PC-3 (cell line): ENCODE results near the gene PLA2G4A. TPM values are rescaled to one million over a fixed set of nuclear protein-coding genes. Genes with fewer than 3 reads are reported as not detected.
"Not testable (repeated sequence)": the region's sequence is repeated elsewhere in the genome, so short reads cannot be mapped to it uniquely, and the experiment has no call there.

ENCODE experiments used
- ATAC-seq: fragments of 200-7000 bp; cut with Tn5 transposase; 2 replicates; pipeline ENCODE4 v1.9.1; 2020; ENCODE audit warnings: mild to moderate bottlenecking, moderate library complexity
- BruUV-seq: library from RNA; stranded (reverse); fragments of 400-500 nt; replicated peaks from 2 replicates; lab custom pipeline; 2021; lab: Mats Ljungman, UMichigan
- CTCF ChIA-PET: fragments of 300-600 bp; sonication (Branson Sonifier 250); formaldehyde crosslinking; loops from one replicate; lab custom pipeline; 2022; ENCODE audit warnings: antibody characterized with exemption; lab: Charles Lee
- POLR2A ChIA-PET: fragments of 300-600 bp; sonication (Branson Sonifier 250); formaldehyde crosslinking; loops from one replicate; lab custom pipeline; 2022; ENCODE audit warnings: antibody characterized with exemption; ENCODE audit not compliant: unreplicated experiment; lab: Charles Lee
- DNase-seq: peaks from one replicate; pipeline ENCODE4 v3.0.0-alpha.2; 2015
- H2AFZ ChIP-seq: fragments of 300-600 bp; sonication (generic); 2 replicates; pipeline ENCODE4 v1.6.0; 2016; ENCODE audit warnings: antibody characterized with exemption, low read length
- H3F3A ChIP-seq: fragments of 300-600 bp; sonication (generic); one replicate; pipeline ENCODE4 v1.6.0; 2017; ENCODE audit warnings: antibody characterized with exemption, low read length, control low read depth, mild to moderate bottlenecking; ENCODE audit not compliant: unreplicated experiment
- H3K27ac ChIP-seq: fragments of 300-600 bp; sonication (generic); 2 replicates; pipeline ENCODE4 v1.5.1; 2016; ENCODE audit warnings: mild to moderate bottlenecking, low read length
- H3K27me3 ChIP-seq: fragments of 300-600 bp; sonication (generic); 2 replicates; pipeline ENCODE4 v1.6.1; 2016; ENCODE audit warnings: low read length, mixed read lengths
- H3K36me3 ChIP-seq: fragments of 300-600 bp; sonication (generic); 2 replicates; pipeline ENCODE4 v1.6.1; 2016; ENCODE audit warnings: low read depth, mixed run types, low read length, mixed read lengths
- H3K4me1 ChIP-seq: fragments of 300-600 bp; sonication (generic); 2 replicates; pipeline ENCODE4 v1.5.1; 2016; ENCODE audit warnings: low read length; ENCODE audit not compliant: insufficient read depth
- H3K4me2 ChIP-seq: fragments of 300-600 bp; sonication (generic); 2 replicates; pipeline ENCODE4 v1.6.0; 2016; ENCODE audit warnings: low read length
- H3K4me3 ChIP-seq: fragments of 300-600 bp; sonication (generic); 2 replicates; pipeline ENCODE4 v1.5.1; 2016; ENCODE audit warnings: mild to moderate bottlenecking, low read length, mixed read lengths
- H3K79me2 ChIP-seq: fragments of 300-600 bp; sonication (generic); 2 replicates; pipeline ENCODE4 v1.6.1; 2017; ENCODE audit warnings: low read length, mixed read lengths
- H3K9ac ChIP-seq: fragments of 300-600 bp; sonication (generic); 2 replicates; pipeline ENCODE4 v1.6.0; 2016; ENCODE audit warnings: mild to moderate bottlenecking, low read length
- H3K9me2 ChIP-seq: fragments of 300-600 bp; sonication (generic); replicated peaks from 2 replicates; pipeline ENCODE4 v1.6.1; 2016; ENCODE audit warnings: mixed run types, low read length, mixed read lengths
- H3K9me3 ChIP-seq: fragments of 300-600 bp; sonication (generic); 2 replicates; pipeline ENCODE4 v1.6.1; 2016; ENCODE audit warnings: low read length, mixed read lengths
- H4K20me1 ChIP-seq: fragments of 300-600 bp; sonication (generic); 2 replicates; pipeline ENCODE4 v1.6.1; 2016; ENCODE audit warnings: low read length, mixed read lengths
- CTCF ChIP-seq: fragments of 300-600 bp; sonication (generic); conservative IDR thresholded peaks from 2 replicates; pipeline ENCODE4 v1.5.1; 2017; ENCODE audit warnings: antibody characterized with exemption, low read depth, mild to moderate bottlenecking, low read length
- EZH2 ChIP-seq: fragments of 300-600 bp; sonication (generic); IDR thresholded peaks from one replicate; pipeline ENCODE4 v1.6.1; 2017; ENCODE audit warnings: antibody characterized with exemption, mild to moderate bottlenecking, low read length; ENCODE audit not compliant: unreplicated experiment
- EZH2phosphoT487 ChIP-seq: fragments of 300-600 bp; sonication (generic); IDR thresholded peaks from 2 replicates; pipeline ENCODE4 v1.6.1; 2018; ENCODE audit warnings: mild to moderate bottlenecking, antibody characterized with exemption, low read length, borderline replicate concordance
- intact Hi-C: fragments of 100-400 bp; cut with micrococcal nuclease; formaldehyde crosslinking; loops from 2 replicates; pipeline ENCODE4 v1.9.0; 2023
- total RNA-seq: library from RNA; depleted of rRNA; stranded (reverse); fragments of >200 nt; gene quantifications from 2 replicates; pipeline ENCODE4 v1.2.3, GENCODE V29; 2014

Gene PLA2G4A
- total RNA-seq, 1 experiment from 2014 or later: 2.3 TPM

DNA sequence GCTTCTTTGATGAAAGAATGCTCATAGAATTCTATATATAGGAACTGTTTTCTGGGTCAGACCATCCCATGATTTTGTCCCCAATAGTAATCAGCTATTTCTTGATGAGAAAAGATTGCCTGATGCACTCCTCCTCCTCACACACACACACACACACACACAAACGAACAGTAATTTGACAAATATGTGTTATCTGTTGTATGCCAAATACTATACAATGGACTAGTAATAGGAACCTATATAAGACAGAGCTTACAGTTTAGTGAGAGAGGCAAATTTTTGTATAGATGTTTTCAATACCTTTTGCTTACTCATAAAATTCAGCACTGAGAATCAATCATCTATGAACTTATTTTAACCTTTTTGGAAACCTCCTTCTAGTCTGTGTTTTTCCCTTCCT lies 76.8 kb downstream of the PLA2G4A start:
- Histone ChIP-seq H3K4me3 (no peak overlapping the region), H3F3A (no peaks in the 10 kb centered on the region), H3K36me3 (no peaks in the 10 kb centered on the region), H2AFZ (no peak overlapping the region), H3K27ac (no peak overlapping the region), H3K79me2 (no peaks in the 10 kb centered on the region), H3K9me2 (no peaks in the 10 kb centered on the region), H3K4me1 (no peaks in the 10 kb centered on the region; the same call in 1 of the 2 replicates), H4K20me1 (no peaks in the 10 kb centered on the region), H3K9me3 (no peaks in the 10 kb centered on the region), H3K4me2 (no peak overlapping the region), H3K9ac (no peak overlapping the region), H3K27me3 (no peaks in the 10 kb centered on the region)
- no peak for ATAC-seq
- BruUV-seq: no TSS peak
- ChIA-PET POLR2A (no interaction called here), CTCF (no interaction called here)
- intact Hi-C loops: no loop called here
- TF ChIP-seq CTCF: no peak
- no peak for TF ChIP-seq EZH2
- TF ChIP-seq EZH2phosphoT487: no peak
- no peak for DNase-seq

GRCh38 chr1:186915555-186915954 lies 86.8 kb downstream of the PLA2G4A start:
- TF ChIP-seq EZH2 (no peak), CTCF (peak; percentile 44)
- POLR2A ChIA-PET: no interaction called here
- no TSS peak for BruUV-seq

DNA sequence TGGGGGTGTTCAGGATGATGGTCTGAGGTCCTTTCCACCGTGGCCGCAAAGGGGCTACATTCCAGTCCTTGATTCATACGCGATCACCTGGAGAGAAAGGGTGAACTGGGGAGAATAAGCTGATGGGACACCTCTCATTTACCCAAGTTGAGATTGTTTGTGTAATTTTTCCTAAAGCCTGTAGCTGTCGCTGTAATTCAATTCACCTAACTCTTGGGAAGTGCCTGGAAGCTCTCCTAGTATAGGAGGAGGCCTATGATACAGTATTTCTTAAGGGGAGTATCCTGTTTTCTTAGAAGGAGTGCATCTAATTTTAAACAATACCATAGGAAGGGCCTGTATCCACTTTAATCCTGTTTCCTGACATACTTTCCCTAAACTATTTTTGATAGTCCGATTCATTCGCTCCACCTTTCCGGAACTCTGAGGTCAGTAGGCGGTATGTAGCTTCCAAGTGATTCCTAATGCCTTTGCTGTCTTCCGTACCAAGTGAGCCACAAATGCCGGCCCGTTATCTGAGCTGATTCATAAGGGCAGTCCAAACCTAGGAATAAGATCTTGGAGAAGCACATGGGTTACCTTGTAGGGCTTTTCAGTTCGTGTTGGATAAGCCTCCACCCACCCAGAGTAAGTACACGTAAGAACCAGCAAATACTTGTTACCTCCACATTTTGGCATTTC lies 88.5 kb downstream of the PLA2G4A start:
- H2AFZ ChIP-seq, H3K9me3 ChIP-seq, H3K36me3 ChIP-seq, H3K4me2 ChIP-seq, H3K27ac ChIP-seq, ATAC-seq, H3K4me1 ChIP-seq, BruUV-seq, H3F3A ChIP-seq, POLR2A ChIA-PET, H4K20me1 ChIP-seq, H3K79me2 ChIP-seq, H3K9me2 ChIP-seq, H3K27me3 ChIP-seq, H3K4me3 ChIP-seq, H3K9ac ChIP-seq: not testable (repeated sequence)
- intact Hi-C loops: loop anchor here (1.0 kb wide), 1 partner anchor 69 kb away; no protein-coding TSS in a partner anchor
- CTCF ChIA-PET: interaction anchor here (0.6 kb wide), 2 partner anchors 32 to 58 kb away, joined by 3 to 5 read pairs; no protein-coding TSS in a partner anchor
- TF ChIP-seq CTCF: peak; percentile 42; the same call in 1 of the 2 replicates
- DNase-seq: peak; percentile 51

More at GRCh38 chr1:186915555-186915954, 86.8 kb downstream of the PLA2G4A start:
- no peaks in the 10 kb centered on the region for H3F3A ChIP-seq
- no peaks in the 10 kb centered on the region for H3K9me2 ChIP-seq
- H3K4me3 ChIP-seq: no peak overlapping the region
- ATAC-seq: no peak
- no peak overlapping the region for H3K27ac ChIP-seq
- H3K36me3 ChIP-seq: no peaks in the 10 kb centered on the region
- H3K79me2 ChIP-seq: no peaks in the 10 kb centered on the region
- no peaks in the 10 kb centered on the region for H4K20me1 ChIP-seq
- H3K4me2 ChIP-seq: no peak overlapping the region
- no peak overlapping the region for H3K9ac ChIP-seq
- DNase-seq: peak; percentile 12
- CTCF ChIA-PET: interaction anchor here (0.6 to 1.1 kb wide), 3 partner anchors 81 to 541 kb away, joined by 3 to 4 read pairs (median 4); partner anchors contain the start of gene TPR
- no peaks in the 10 kb centered on the region for H3K27me3 ChIP-seq
- intact Hi-C loops: loop anchor here (1.0 to 2.0 kb wide), 3 partner anchors 109 to 311 kb away; no protein-coding TSS in a partner anchor
- no peak overlapping the region for H2AFZ ChIP-seq
- no peaks in the 10 kb centered on the region for H3K9me3 ChIP-seq
- no peaks in the 10 kb centered on the region for H3K4me1 ChIP-seq

GRCh38 chr1:186921386-186921785 lies 92.6 kb downstream of the PLA2G4A start:
- H3K27ac ChIP-seq, intact Hi-C loops, POLR2A ChIA-PET, H3K79me2 ChIP-seq, H3K4me2 ChIP-seq, ATAC-seq, BruUV-seq, H3K36me3 ChIP-seq, H3K9me2 ChIP-seq, H3K9ac ChIP-seq, H3K9me3 ChIP-seq, H3K4me3 ChIP-seq, H3F3A ChIP-seq, CTCF ChIA-PET, H4K20me1 ChIP-seq, DNase-seq, H2AFZ ChIP-seq, H3K4me1 ChIP-seq, H3K27me3 ChIP-seq: not testable (repeated sequence)
